Left ventricle myocardium superior (tissue), 1 donor: ENCODE measurements around the gene PPM1F. TPM values are rescaled to one million over a fixed set of nuclear protein-coding genes. Genes with fewer than 3 reads are reported as not detected.

Experiments used
- ATAC-seq: fragments of 200-7000 bp; cut with Tn5 transposase; one replicate; pipeline ENCODE4 v1.9.1; 2020; ENCODE audit warnings: mild to moderate bottlenecking, moderate library complexity
- DNase-seq: peaks from one replicate; pipeline ENCODE4 v3.0.0-alpha.2; 2020
- intact Hi-C: fragments of 100-400 bp; cut with micrococcal nuclease; formaldehyde crosslinking; loops from one replicate; pipeline ENCODE4 v1.11.0; 2022
- total RNA-seq: library from RNA; stranded (reverse); fragmentation: NEBNext Ultra II Directional; extraction: Animal tissue kit (Norgen Biotek cat#: 25700); gene quantifications from one replicate; pipeline ENCODE4 v1.2.1, GENCODE V29; 2021
- donor health status: DM: no; HTN: yes; CAD: no; lungs with severe emphysema.

Gene PPM1F
- total RNA-seq, 1 donor from 2014 or later = 18.5 TPM

DNA sequence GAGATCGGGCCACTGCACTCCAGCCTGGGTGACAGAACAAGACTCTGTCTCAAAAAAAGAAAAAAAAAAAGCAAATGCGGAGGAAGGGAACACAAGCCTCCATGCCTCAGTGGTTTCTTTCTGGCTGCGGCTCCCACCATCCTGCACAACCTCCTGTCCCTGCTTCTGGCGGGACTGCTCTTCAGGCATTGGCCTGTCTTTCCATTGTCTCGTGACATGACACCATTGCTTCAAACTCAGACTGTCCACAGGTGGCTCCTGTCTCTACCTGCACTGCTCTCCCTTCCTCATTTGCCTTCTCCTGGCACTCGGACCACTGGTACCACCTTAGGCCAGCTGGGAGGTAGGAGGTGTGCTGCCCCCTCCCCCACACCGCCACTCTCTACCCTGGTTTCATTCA is 10.6 kb upstream of the PPM1F start:
- ATAC-seq = no peak
- no peak for DNase-seq
- intact Hi-C loops = no loop called here

DNA sequence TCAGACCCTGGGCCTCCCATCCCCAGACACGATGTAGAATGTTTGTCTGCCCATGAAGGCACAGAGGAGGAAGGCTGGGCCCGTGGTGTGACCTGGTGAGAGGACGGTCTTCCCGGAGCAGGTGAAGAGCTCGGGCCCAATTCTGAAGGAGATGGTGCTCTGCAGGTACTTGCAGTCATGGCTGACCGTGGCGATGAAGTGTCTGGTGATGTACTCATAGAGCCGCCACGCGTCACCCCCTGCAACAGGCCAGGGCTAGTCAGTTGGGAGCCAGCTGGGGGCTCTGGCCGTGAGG is 10.0 kb upstream of the PPM1F start:
- DNase-seq = no peak
- intact Hi-C loops = no loop called here
- no peak for ATAC-seq

DNA sequence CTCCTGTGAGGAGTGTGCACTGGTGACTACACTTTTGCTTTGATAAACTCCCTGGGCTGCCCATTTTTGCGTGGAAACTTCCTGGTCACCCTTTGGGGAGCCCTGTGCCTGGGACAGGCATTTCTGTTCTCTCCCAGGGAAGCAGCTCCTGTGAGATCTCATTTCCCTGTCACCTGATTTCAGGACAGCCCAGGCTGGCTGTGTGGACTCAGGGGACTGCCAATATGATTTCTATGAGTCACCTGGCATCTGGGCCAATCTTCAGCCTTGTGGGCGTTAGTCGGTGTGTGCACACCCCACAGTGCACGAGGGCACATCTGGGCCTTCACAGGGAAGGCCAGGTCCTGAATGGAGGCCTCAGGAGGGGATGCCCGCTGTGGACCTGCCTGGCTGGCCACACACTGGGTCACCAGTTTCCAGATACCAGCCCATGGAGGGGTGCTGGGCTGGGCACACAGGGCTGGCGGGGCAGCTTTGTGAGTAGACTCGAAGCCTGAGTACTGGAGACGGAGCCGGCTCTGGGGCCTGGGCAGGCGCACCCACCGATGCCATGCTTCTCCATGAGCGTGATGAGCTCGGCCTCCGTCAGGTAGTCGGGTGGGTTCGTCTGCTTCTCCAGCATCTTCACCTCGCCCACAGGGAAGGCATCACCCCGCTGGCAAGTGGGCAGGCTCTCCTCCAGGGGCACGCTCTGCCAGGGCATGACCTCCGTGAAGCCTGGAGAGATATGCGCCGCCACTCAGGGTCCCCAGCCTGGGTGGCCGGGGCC is 9.4 kb upstream of the PPM1F start:
- intact Hi-C loops = no loop called here
- ATAC-seq = peak; percentile 17
- DNase-seq = no peak

DNA sequence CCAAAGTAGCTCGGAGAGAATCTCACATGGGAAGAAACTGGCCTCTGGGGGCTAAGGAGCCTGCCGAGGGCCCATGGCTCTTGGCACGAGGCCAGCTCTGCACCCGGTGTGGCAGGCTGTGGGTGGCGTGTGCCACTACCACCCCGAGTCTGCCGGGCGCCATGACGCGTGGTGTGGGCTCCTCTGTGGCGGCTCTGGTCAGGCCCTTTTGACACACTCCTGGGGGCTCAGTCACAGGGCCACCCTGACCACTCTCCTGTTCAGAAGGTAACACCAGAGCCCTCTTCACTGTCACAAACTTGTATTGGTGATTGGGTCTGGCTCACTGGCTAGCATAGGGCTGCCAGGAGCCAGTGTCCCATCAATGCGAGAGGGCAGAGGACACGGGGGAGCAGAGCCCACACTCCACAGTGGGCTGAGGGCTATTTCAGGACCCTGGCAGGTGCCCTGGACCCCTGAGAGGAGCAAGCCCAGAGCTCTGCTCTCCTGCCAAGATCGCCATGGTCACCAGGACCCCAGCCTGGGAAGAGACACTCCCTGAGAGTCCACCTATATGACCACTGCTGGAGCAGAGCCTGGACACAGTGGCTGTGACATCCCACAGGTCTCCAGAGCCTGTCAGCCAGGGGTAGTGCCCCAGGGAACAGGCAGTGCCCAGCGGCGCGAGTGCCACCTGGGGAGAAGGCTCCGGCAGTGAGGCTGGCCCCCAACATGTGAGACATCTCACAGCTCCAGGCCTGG is 8.6 kb upstream of the PPM1F start:
- ATAC-seq = no peak
- no peak for DNase-seq
- intact Hi-C loops = no loop called here

DNA sequence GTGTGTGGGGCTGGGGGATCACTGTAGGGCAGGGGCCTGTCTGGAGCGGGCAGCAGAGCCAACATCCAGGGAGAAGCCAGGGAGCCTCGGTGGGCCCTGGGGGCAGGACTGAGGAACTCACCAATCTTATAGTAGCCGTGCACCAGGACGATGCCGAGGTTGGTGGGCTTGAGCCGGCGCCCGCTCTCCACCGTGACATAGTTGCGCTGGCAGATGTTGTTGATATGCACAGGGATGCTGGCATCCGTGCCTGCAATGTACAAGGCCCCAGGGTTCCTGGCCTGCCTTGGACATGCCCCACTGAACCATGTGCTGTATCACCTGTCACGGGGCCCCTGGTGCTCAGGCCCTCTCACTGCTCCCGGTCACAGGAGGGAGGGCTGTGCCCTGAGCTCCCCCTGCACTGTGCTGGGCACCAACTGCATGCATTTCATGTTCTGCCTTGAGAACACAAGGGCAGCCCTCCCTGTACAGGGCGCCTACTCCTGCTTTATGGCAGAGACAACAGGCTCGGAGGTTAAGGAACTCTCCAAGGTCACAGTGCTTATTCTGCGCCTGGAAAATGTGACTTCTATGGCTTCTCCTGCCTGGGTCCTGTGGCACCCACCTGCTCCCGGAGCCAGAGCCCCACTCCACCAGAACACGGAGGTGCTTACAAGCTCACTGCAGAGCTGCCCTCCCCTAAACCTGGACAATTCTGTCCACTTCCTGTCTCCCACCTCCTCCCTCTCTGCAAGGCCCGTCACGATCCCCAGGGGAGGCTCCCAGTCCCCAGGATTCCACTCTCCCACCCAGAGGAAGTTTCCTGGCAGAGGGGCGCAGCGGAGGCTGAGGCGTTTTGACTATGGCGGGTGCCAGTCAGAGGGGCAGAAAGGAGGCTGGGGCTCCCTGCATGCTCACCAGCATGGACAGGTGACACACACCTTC is 7.8 kb upstream of the PPM1F start:
- ATAC-seq (no peak), DNase-seq (no peak)
- intact Hi-C loops = no loop called here

DNA sequence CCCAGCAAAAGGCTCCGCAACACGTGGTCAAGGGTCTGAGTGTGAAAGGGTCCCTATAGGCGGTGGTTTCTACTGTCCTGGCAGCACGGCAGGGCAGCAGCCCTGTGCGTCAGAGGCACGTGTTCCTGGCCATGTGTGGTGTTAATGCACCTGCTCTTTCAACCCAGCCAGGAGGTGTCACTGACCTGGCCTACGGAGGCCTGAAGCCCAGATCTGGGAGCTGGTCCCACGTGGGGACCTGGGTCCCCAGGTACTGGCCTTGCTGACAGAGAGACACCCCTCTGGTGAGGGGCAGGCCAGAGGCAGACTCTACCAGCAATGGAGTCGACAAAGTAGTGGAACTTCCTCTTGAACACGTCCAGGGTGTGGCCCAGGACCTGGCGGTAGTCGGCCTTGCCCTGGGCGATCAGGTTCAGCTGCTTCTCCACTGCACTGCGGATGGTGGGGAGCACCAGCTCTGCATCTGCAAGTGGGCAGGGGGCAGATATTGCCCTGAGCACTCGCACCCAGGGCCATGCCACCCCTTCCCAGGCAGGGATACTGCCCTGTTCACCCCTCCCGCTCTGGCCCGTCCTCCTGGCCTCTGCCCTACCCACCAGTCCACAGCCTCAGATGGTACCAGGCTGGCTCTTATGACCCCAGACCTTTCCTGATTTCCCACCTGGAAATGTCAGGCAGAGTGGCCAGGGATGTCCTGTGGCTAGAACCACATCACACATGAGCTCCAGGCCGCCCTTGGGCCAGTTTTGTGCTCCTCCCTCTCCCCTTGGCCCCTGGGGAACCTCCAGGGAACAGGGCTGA is 6.8 kb upstream of the PPM1F start:
- intact Hi-C loops = no loop called here
- DNase-seq = no peak
- ATAC-seq = no peak

DNA sequence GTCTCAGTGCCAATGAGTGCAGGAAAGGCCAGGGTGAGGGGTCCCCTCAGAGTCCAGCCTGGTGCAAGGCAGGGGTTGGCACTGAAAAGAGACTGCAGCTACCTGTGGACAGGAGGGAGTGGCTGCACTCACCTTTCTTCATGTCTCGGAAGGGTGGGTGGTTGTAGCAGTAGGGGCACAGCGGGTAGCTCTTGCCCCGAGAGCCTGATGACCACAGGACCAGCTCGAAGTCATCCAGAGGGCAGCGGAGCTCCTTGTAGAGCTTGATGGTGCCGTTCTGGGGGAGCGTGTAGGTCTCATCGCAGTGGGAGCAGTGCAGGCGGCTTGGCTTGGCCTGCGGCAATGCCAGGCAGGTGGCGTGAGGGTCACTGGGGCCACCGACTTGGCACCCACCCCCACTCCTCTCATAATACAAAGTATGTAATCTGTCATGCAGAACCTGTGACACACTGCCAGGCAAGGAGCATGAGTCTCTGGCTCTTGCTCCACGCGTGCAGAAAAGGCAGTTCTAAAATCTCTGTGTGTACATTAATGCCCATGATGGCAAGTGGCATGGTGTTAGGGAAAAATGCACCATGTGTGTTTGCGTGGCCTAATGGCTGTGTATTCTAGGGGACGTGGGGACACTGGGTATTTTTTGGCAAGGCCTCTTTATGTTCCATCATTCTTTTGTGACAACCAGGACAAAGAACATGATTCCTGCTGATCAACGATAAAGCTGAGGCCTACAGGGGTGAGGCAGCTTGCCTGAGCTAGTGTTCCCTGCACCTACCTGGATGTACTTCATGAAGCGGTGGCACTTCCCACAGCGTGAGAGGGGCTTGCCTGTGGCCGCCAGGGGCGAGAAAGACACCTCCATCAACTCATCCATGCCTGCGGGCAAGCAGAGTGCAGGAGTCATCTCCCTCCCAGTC is 6.0 kb upstream of the PPM1F start:
- DNase-seq (no peak), ATAC-seq (no peak)
- intact Hi-C loops = no loop called here

DNA sequence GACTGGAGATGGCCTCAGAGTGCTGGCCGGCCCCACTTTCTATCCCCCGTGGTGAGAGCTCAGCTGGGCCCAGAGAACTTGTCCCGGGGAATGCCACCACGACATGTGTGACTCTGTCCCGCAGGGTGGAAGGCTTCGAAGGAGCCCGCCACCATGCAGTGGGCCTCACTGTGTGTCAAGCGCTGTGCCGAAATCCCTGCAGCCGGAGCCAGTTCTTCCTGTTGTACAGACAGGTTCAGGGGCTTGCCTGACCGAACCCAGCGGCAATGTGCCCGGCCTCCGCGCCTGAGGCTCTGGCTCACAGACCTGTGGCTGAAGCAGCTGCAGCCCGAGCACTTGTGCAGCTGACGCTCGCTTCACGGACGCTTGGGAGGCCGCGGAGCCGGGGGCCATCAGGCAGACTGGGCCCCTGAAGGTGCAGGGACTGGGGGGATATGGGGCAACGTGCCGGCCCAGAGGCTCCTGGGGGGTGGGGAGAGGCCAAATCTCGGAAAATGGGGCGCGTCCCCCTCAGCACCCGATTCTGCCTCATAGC is 650 bp downstream of the PPM1F start:
- peak; percentile 55 for ATAC-seq
- DNase-seq = peak; percentile 62
- intact Hi-C loops = no loop called here

DNA sequence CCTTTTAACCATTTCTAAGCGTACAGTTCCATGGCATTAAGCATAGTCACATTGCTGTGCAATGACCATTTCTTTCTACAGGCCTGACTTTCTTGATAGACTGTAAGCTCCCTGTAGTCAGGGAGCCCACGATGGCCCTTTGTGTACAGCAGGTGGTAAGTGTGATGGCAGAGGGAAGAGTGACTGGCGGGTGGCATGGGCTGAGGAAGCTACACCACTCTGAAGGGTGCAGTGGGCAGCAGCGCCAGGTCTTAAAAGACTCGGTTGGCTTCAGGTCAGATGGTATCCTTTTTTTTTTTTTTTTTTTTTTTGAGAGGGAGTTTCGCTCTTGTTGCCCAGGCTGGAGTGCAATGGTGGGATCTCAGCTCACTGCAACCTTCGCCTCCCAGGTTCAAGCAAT is 1.6 kb downstream of the PPM1F start:
- ATAC-seq = no peak
- intact Hi-C loops = no loop called here
- DNase-seq = no peak

DNA sequence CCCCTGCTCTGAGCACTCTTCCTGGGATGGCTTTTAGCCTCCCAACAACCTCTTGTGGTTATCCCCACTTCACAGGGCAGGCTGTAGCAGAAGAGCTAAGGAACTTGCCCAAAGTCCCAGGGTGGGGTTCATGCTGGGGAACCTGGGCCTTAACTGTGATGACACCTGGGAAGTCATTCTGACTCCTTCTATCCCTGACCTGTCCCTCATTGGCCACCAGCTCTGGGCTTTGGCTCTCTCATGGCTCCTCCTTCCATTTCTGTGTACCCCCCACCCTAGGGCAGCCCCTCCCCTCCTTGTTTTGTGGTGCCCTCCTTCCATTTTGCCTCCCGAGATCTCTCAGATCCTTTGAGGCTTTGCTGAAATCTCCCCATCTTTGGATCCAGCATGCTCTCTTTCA is 2.7 kb downstream of the PPM1F start:
- DNase-seq (no peak), ATAC-seq (no peak)
- intact Hi-C loops = no loop called here

DNA sequence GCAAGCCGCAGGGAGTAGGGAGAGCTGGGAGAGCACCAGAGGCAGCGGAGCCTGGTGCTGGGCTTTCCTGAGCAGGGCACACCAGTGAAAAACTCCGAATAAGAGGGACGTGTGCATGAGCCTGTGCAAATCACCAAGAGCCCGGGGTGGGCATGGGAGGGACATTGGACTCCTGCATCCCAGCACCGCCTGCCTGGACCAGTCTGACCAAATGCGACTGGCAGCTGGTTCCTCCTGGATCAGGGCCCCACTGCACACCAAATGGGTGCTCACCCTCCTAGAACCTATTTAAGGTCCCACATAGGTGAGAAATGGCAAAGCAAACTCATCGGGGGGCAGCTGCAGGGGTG is 3.1 kb downstream of the PPM1F start:
- DNase-seq = no peak
- intact Hi-C loops = no loop called here
- ATAC-seq = no peak

DNA sequence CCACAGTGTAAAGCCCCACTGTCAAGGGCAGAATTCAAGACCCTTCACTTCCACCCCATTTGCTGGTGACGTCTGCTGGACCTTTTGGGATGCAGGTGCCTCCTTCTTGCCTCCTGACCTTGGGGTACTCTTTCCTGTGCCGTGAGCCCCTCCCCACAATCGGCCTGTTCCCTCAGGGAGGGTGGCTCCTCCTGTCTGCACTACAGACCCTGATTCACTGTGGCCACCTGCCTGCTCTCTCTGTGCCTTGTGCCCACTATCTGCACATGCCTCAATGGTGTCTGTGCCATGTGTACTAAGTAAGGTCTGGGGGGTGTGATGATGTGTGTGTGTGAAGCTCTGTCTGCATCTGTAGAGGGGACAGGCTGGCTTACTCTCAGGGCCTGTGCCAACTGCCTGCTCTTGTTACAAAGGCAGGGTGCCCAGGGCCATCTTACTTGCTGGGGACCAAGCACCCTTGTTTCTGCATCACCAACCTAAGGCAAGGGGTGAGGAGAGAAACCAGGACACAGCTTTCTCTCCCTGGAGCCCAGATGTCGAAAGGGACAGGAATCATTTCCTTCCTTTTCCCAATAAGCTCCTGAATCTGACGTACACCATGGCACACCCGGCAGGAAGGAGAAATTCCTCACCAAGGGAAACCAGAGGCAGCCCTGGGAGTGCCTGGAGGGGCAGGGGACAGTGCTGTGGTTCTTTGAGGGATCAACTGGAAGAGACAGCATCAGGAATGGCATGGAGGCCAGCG is 3.7 kb downstream of the PPM1F start:
- intact Hi-C loops = no loop called here
- ATAC-seq = no peak

DNA sequence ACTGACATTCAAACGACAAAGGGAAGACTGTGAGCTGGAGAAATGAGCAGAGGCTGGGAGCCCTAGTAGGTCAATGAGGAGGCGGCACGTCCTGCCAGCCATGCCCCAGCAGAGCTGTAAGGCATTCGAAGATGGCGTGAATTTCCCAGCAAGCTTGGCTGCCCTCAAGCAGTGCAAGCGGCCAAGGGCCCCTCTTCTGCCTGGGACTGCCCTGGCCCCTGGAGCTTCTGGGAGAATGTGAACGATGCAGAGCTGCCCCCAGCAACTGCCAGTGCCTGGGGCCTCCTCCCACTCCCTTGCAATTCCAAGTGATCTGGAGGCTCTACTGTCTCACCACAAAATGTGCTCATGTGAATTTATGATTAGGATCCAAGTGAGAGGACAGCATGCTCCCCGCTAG is 4.3 kb downstream of the PPM1F start:
- intact Hi-C loops = no loop called here
- ATAC-seq = no peak

More for the DNA sequence above, 3.7 kb downstream of the PPM1F start:
- no peak for DNase-seq

DNA sequence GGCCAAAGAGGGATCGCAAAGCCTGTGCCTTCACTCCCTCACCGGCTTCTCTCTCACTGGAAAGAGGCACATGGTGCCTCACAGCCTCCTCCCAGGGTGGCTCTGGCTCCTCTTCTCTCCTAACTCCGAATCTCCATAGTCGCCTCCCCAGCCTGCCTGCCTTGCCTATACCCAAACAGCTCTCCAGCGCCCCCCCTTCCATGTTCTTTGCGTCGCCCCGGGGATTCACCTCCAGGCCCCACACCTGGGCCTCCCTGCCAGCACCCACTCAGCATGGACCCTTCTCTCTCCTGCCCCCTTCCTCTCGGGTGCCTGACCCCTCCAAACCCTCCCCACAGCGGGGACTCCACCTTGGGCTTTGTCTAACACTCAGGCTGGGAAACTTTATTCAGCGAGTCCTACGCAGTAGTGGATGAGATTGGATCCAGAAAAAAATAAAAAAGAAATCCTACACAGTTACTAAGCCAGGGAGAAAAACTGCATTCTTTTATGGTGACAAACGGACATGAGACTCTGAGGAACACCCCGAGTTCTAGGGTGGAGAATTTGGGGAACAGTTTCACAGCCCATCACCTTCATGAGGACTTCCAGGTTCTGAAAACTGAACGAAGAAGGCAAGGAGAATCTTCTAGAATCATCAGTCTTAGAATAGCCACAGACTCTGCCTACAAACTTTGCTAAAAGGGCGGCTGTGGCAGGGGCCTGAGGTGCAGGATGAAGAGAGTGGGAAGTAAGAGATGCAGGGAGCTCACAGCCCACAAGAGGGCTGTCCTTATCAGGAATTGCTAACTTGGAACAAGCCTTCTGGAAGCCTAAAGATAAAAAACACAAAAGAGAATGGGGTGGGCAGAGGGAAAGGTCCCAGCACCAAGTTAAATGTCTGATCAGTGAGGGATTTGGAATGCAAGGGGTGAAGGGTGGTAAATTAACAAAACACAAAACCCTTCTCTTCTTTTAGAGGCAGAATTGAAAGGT is 5.3 kb downstream of the PPM1F start:
- ATAC-seq (no peak), DNase-seq (no peak)
- intact Hi-C loops = no loop called here

More for the DNA sequence above, 4.3 kb downstream of the PPM1F start:
- DNase-seq = no peak

DNA sequence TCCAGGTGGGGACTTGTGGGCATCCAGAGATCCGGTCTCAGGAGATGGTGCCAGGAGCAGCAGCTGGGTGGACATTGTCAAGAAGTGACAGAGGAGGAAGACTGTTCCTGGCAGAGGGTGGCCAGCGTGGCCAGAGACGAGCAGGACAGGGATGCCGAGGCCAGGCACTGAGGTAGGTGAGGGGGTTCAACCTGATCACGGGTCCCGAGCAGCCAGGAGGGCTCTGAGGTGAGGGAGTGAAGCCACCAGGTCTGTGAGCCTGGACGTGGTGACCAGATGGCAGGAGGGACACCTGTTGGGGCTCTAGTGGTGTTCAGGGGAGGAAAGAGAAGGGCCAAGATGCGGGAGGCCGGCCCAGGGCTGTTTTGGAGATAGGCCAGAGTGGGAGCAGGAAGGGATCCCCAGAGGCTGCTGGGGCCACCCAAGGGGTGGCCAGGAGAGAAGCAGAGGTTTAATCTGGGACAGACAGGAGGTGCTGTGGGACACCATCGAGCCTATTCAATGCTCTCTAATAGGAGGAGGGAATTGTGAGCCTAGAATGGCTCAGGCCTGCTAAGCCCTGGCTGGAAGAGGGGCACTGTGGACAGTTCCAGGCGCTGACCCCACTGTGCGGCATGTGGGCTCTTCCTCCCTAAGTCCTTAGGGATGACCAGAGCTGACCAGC is 6.3 kb downstream of the PPM1F start:
- DNase-seq (no peak), ATAC-seq (no peak)
- intact Hi-C loops = no loop called here
